ENCODE results near the gene EXOC4. TPM values are rescaled to one million over a fixed set of nuclear protein-coding genes. Genes with fewer than 3 reads are reported as not detected.

The EXOC4 gene
- total RNA-seq, 1 experiment from 2014 or later = 75.8 TPM

- H2AFZ ChIP-seq (ENCODE audit: low read length) = no peak overlapping the region
- no peak overlapping the region for H3K9ac ChIP-seq (ENCODE audit: extremely low read depth, insufficient read length, low read length)
- H3K27ac Mint-ChIP-seq = no peak overlapping the region
- no peak overlapping the region for H2AK5ac ChIP-seq (ENCODE audit: insufficient read length, low read length)
- H3K4me2 ChIP-seq (ENCODE audit: insufficient read depth, insufficient read length, low read length) = no peak overlapping the region
- H3K27ac ChIP-seq (ENCODE audit: insufficient read length, low read depth, low read length) = no peak overlapping the region
- H3K27me3 Mint-ChIP-seq (ENCODE audit: low read depth) = peaks cover 2% of the 10 kb centered on the region; the same call in 1 of the 2 replicates
- H3K56ac ChIP-seq (ENCODE audit: insufficient read length, low read depth, low read length) = no peak overlapping the region
- TF ChIP-seq, protein P1, sequence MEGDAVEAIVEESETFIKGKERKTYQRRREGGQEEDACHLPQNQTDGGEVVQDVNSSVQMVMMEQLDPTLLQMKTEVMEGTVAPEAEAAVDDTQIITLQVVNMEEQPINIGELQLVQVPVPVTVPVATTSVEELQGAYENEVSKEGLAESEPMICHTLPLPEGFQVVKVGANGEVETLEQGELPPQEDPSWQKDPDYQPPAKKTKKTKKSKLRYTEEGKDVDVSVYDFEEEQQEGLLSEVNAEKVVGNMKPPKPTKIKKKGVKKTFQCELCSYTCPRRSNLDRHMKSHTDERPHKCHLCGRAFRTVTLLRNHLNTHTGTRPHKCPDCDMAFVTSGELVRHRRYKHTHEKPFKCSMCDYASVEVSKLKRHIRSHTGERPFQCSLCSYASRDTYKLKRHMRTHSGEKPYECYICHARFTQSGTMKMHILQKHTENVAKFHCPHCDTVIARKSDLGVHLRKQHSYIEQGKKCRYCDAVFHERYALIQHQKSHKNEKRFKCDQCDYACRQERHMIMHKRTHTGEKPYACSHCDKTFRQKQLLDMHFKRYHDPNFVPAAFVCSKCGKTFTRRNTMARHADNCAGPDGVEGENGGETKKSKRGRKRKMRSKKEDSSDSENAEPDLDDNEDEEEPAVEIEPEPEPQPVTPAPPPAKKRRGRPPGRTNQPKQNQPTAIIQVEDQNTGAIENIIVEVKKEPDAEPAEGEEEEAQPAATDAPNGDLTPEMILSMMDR (conservative IDR thresholded peaks at IDR 0.05) = no peak
- H4K91ac ChIP-seq (ENCODE audit: insufficient read length, low read depth, low read length) = no peak overlapping the region
- no peak overlapping the region for H3T11ph ChIP-seq (ENCODE audit: low read length)
- no peaks in the 10 kb centered on the region for H3K79me2 ChIP-seq (ENCODE audit: insufficient read depth, low read length)
- H2BK120ac ChIP-seq (ENCODE audit: low read depth, low read length, poor library complexity, severe bottlenecking) = no peak overlapping the region
- peaks cover 22% of the 10 kb centered on the region for H3K9me3 ChIP-seq (ENCODE audit: control insufficient read depth, low read depth, low read length)
- no peaks in the 10 kb centered on the region for H3K4me1 ChIP-seq (ENCODE audit: insufficient read depth, low read length)
- no peak overlapping the region for H2BK12ac ChIP-seq (ENCODE audit: insufficient read length, low read depth, low read length)
- no peaks in the 10 kb centered on the region for H3K79me1 ChIP-seq (ENCODE audit: insufficient read depth, low read depth, low read length, poor library complexity, severe bottlenecking)
- H2BK15ac ChIP-seq (ENCODE audit: low read depth, low read length) = no peak overlapping the region
- peaks cover 36 to 46% of the 10 kb centered on the region in 2 experiments for H3K9me3 Mint-ChIP-seq
- no peak overlapping the region for H3K18ac ChIP-seq (ENCODE audit: insufficient read length, low read depth, low read length)
- H3K4me3 Mint-ChIP-seq = no peak overlapping the region
- no peak overlapping the region for H3K4ac ChIP-seq (ENCODE audit: low read depth, low read length)
- H3K23ac ChIP-seq (ENCODE audit: insufficient read length, low read depth, low read length) = no peak overlapping the region
- no peaks in the 10 kb centered on the region for H3K23me2 ChIP-seq (ENCODE audit: insufficient read length, low read depth, low read length, poor library complexity, severe bottlenecking)
- H4K20me1 ChIP-seq (ENCODE audit: control insufficient read depth, insufficient read depth, insufficient read length) = no peaks in the 10 kb centered on the region
- H3K36me3 Mint-ChIP-seq (ENCODE audit: insufficient read depth in 1 of 3, low read depth in 3 of 3) = peaks cover 21 to 47% (median 35%) of the 10 kb centered on the region in 3 experiments
- H4K8ac ChIP-seq (replicated peaks; ENCODE audit: insufficient read length, low read depth, low read length) = no peak overlapping the region
- no peak overlapping the region for H2BK5ac ChIP-seq (ENCODE audit: insufficient read length, low read length)
- H3K4me1 Mint-ChIP-seq = no peaks in the 10 kb centered on the region
- no peak for DNase-seq
- H3K27me3 ChIP-seq (ENCODE audit: insufficient read depth, low read length) = no peaks in the 10 kb centered on the region
- H2BK20ac ChIP-seq (ENCODE audit: low read depth, low read length, poor library complexity, severe bottlenecking) = no peak overlapping the region
- H4K5ac ChIP-seq (ENCODE audit: insufficient read length, low read depth, low read length) = no peak overlapping the region
- H3K14ac ChIP-seq (ENCODE audit: insufficient read depth, low read length) = no peak overlapping the region
Measured at GRCh38 chr7:134085311-134085710, 832.4 kb downstream of the EXOC4 start.
